Activated T-cell treated with anti-CD3 and anti-CD28 coated beads for 4 hours (primary cell): ENCODE results near the gene ALPK1.

Experiments used
- DNase-seq: peaks from one replicate; pipeline ENCODE4 v3.0.0-alpha.2; 2020

The ALPK1 gene

GRCh38 chr4:112328734-112329130 is 31.6 kb downstream of the ALPK1 start:
- DNase-seq = no peak

GRCh38 chr4:112329672-112330375 is 32.7 kb downstream of the ALPK1 start:
- no peak for DNase-seq

GRCh38 chr4:112330921-112331320 is 33.8 kb downstream of the ALPK1 start:
- DNase-seq = no peak

GRCh38 chr4:112332398-112332797 is 35.2 kb downstream of the ALPK1 start:
- DNase-seq = no peak

- no peak for DNase-seq
These were observed 42.9 kb downstream of the ALPK1 start for GRCh38 chr4:112340023-112340422.

- no peak for DNase-seq
These were observed 43.9 kb downstream of the ALPK1 start for GRCh38 chr4:112341033-112341432.

GRCh38 chr4:112343330-112344080 is 46.3 kb downstream of the ALPK1 start:
- no peak for DNase-seq

GRCh38 chr4:112348488-112349158 is 51.5 kb downstream of the ALPK1 start:
- no peak for DNase-seq

GRCh38 chr4:112352736-112353135 is 55.6 kb downstream of the ALPK1 start:
- DNase-seq = no peak

- no peak for DNase-seq
These were observed 58.5 kb downstream of the ALPK1 start for GRCh38 chr4:112355662-112356061.

- no peak for DNase-seq
These were observed 60.3 kb downstream of the ALPK1 start for GRCh38 chr4:112357453-112357852.

- DNase-seq = no peak
These were observed 60.7 kb downstream of the ALPK1 start for GRCh38 chr4:112357897-112358296.

- no peak for DNase-seq
These were observed 61.2 kb downstream of the ALPK1 start for GRCh38 chr4:112358415-112358814.

GRCh38 chr4:112358952-112359749 is 62.0 kb downstream of the ALPK1 start:
- no peak for DNase-seq

GRCh38 chr4:112361181-112361791 is 64.1 kb downstream of the ALPK1 start:
- DNase-seq = no peak

- DNase-seq = no peak
These were observed 73.3 kb downstream of the ALPK1 start for GRCh38 chr4:112370466-112370865.

GRCh38 chr4:112371361-112371760 is 74.2 kb downstream of the ALPK1 start:
- DNase-seq = no peak

- DNase-seq = no peak
These were observed 77.7 kb downstream of the ALPK1 start for GRCh38 chr4:112374850-112375249.

- DNase-seq = no peak
These were observed 80.0 kb downstream of the ALPK1 start for GRCh38 chr4:112377171-112377570.

GRCh38 chr4:112377594-112378242 is 80.5 kb downstream of the ALPK1 start:
- no peak for DNase-seq

- no peak for DNase-seq
These were observed 81.1 kb downstream of the ALPK1 start for GRCh38 chr4:112378243-112378620.

- no peak for DNase-seq
These were observed 81.7 kb downstream of the ALPK1 start for GRCh38 chr4:112378858-112379257.
